ENCODE measurements around the gene BCAS3.
"Not testable (repeated sequence)": the region's sequence is repeated elsewhere in the genome, so short reads cannot be mapped to it uniquely, and the experiment has no call there.

The BCAS3 gene

DNA sequence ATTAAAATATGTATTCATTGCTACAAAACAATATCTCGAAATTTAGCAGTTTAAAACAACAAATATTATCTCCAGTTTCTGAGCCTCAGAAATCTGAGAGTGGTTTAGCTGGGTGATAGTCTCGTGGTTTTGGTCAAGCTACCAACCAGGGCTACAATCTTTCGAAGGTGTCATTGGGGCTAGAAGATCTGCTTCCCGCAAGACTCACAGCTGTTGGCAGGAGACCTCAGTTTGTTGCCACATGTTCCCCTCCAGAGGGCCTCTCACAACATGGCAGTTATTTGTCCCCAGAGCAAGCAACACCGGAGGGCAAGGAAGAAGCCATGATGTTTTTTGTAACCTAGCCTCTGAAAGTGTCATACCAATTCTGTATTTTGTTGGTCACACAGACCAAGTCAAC is 12.0 kb upstream of the BCAS3 start:
- no peaks in the 10 kb centered on the region for H3K27me3 ChIP-seq (ENCODE audit: control insufficient read depth, low read length)
- TF ChIP-seq, protein P1, sequence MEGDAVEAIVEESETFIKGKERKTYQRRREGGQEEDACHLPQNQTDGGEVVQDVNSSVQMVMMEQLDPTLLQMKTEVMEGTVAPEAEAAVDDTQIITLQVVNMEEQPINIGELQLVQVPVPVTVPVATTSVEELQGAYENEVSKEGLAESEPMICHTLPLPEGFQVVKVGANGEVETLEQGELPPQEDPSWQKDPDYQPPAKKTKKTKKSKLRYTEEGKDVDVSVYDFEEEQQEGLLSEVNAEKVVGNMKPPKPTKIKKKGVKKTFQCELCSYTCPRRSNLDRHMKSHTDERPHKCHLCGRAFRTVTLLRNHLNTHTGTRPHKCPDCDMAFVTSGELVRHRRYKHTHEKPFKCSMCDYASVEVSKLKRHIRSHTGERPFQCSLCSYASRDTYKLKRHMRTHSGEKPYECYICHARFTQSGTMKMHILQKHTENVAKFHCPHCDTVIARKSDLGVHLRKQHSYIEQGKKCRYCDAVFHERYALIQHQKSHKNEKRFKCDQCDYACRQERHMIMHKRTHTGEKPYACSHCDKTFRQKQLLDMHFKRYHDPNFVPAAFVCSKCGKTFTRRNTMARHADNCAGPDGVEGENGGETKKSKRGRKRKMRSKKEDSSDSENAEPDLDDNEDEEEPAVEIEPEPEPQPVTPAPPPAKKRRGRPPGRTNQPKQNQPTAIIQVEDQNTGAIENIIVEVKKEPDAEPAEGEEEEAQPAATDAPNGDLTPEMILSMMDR (IDR thresholded peaks at IDR 0.05; ENCODE audit: low read depth, low read length, poor library complexity, severe bottlenecking), result no peak
- no peak for TF ChIP-seq EZH2phosphoT487 (IDR thresholded peaks at IDR 0.05; ENCODE audit: borderline replicate concordance, low read length)
- no peak overlapping the region for H3K4me2 ChIP-seq (ENCODE audit: low read length)

GRCh38 chr17:60668741-60669140 is 8.9 kb upstream of the BCAS3 start:
- not testable (repeated sequence) for H3K9me2 ChIP-seq (replicated peaks; ENCODE audit: control insufficient read depth, low read length); H3K9me3 ChIP-seq (ENCODE audit: control insufficient read depth, insufficient read depth, low read length); H3K27me3 ChIP-seq (ENCODE audit: control insufficient read depth, low read length); H4K20me1 ChIP-seq (ENCODE audit: control insufficient read depth, insufficient read depth, low read depth, low read length); H3K4me1 ChIP-seq (ENCODE audit: control insufficient read depth, low read length); H3K79me2 ChIP-seq (ENCODE audit: control insufficient read depth, low read length); H3K4me2 ChIP-seq (ENCODE audit: low read length); H3K27ac ChIP-seq (ENCODE audit: low read depth, low read length); H3F3A ChIP-seq (ENCODE audit: control insufficient read depth, insufficient read depth); H3K4me3 ChIP-seq (ENCODE audit: low read length); H3K36me3 ChIP-seq (ENCODE audit: control insufficient read depth, low read length)

More for the DNA sequence above, 12.0 kb upstream of the BCAS3 start:
- H3K4me3 ChIP-seq (ENCODE audit: low read length), result no peak overlapping the region
- H3K27ac ChIP-seq (ENCODE audit: low read depth, low read length), result no peak overlapping the region
- H3K79me2 ChIP-seq (ENCODE audit: control insufficient read depth, low read length), result no peaks in the 10 kb centered on the region
- no peaks in the 10 kb centered on the region for H4K20me1 ChIP-seq (ENCODE audit: control insufficient read depth, insufficient read depth, low read depth, low read length)
- H3K36me3 ChIP-seq (ENCODE audit: control insufficient read depth, low read length), result peaks cover 13% of the 10 kb centered on the region
- no peaks in the 10 kb centered on the region for H3K9me2 ChIP-seq (replicated peaks; ENCODE audit: control insufficient read depth, low read length)
- no peaks in the 10 kb centered on the region for H3F3A ChIP-seq (ENCODE audit: control insufficient read depth, insufficient read depth)
- no peaks in the 10 kb centered on the region for H3K4me1 ChIP-seq (ENCODE audit: control insufficient read depth, low read length)
- H3K9me3 ChIP-seq (ENCODE audit: control insufficient read depth, insufficient read depth, low read length), result no peaks in the 10 kb centered on the region

- TF ChIP-seq, protein P1 (IDR thresholded peaks at IDR 0.05; ENCODE audit: low read depth, low read length, poor library complexity, severe bottlenecking), result no peak
- TF ChIP-seq EZH2phosphoT487 (IDR thresholded peaks at IDR 0.05; ENCODE audit: borderline replicate concordance, low read length), result no peak
- Histone ChIP-seq H3K4me3 (ENCODE audit: low read length) (no peak overlapping the region), H3K79me2 (ENCODE audit: control insufficient read depth, low read length) (no peaks in the 10 kb centered on the region), H3F3A (ENCODE audit: control insufficient read depth, insufficient read depth) (no peaks in the 10 kb centered on the region), H3K4me1 (ENCODE audit: control insufficient read depth, low read length) (no peaks in the 10 kb centered on the region), H4K20me1 (ENCODE audit: control insufficient read depth, insufficient read depth, low read depth, low read length) (no peaks in the 10 kb centered on the region), H3K27ac (ENCODE audit: low read depth, low read length) (no peak overlapping the region), H3K4me2 (ENCODE audit: low read length) (no peak overlapping the region), H3K9me2 (replicated peaks; ENCODE audit: control insufficient read depth, low read length) (no peaks in the 10 kb centered on the region), H3K36me3 (ENCODE audit: control insufficient read depth, low read length) (no peaks in the 10 kb centered on the region), H3K9me3 (ENCODE audit: control insufficient read depth, insufficient read depth, low read length) (no peaks in the 10 kb centered on the region), H3K27me3 (ENCODE audit: control insufficient read depth, low read length) (no peaks in the 10 kb centered on the region)
Observed at GRCh38 chr17:60671482-60671881, 6.2 kb upstream of the BCAS3 start.

GRCh38 chr17:60674637-60675036 is 3.0 kb upstream of the BCAS3 start:
- not testable (repeated sequence) for H3F3A ChIP-seq (ENCODE audit: control insufficient read depth, insufficient read depth); H4K20me1 ChIP-seq (ENCODE audit: control insufficient read depth, insufficient read depth, low read depth, low read length); H3K9me3 ChIP-seq (ENCODE audit: control insufficient read depth, insufficient read depth, low read length); H3K27ac ChIP-seq (ENCODE audit: low read depth, low read length); H3K79me2 ChIP-seq (ENCODE audit: control insufficient read depth, low read length); H3K9me2 ChIP-seq (replicated peaks; ENCODE audit: control insufficient read depth, low read length); H3K4me2 ChIP-seq (ENCODE audit: low read length); H3K27me3 ChIP-seq (ENCODE audit: control insufficient read depth, low read length); H3K36me3 ChIP-seq (ENCODE audit: control insufficient read depth, low read length); H3K4me3 ChIP-seq (ENCODE audit: low read length)
- peaks cover 11% of the 10 kb centered on the region for H3K4me1 ChIP-seq (ENCODE audit: control insufficient read depth, low read length)

Measured in DOHH2 (cell line).